CD8-positive, alpha-beta memory T cell (primary cell): ENCODE data around the gene MS4A12. TPM values are rescaled to one million over a fixed set of nuclear protein-coding genes. Genes with fewer than 3 reads are reported as not detected.
"Not testable (repeated sequence)": the region's sequence is repeated elsewhere in the genome, so short reads cannot be mapped to it uniquely, and the experiment has no call there.

Experiments used
- CTCF ChIA-PET: fragments of 350-600 bp; sonication (Branson Sonifier 250); formaldehyde crosslinking; loops from one replicate; lab custom pipeline; 2021; ENCODE audit warnings: antibody characterized with exemption; lab: Charles Lee
- POLR2A ChIA-PET: fragments of 350-600 bp; sonication (Branson Sonifier 250); formaldehyde crosslinking; loops from one replicate; lab custom pipeline; 2021; ENCODE audit warnings: antibody characterized with exemption; lab: Charles Lee
- DNase-seq, 5 donors: peaks; one replicate each; pipeline versions ENCODE4 v3.0.0 to v3.0.0-alpha.2; 2020 to 2022; ENCODE audit warnings: mixed read lengths in 1 of 5
- H3K27ac ChIP-seq: one replicate; pipeline ENCODE4 v1.7.0; 2013; ENCODE audit warnings: low read depth, mild to moderate bottlenecking, low read length, moderate library complexity
- H3K27me3 ChIP-seq: 2 replicates; pipeline ENCODE4 v1.7.0; 2013; ENCODE audit warnings: low read length, mild to moderate bottlenecking; ENCODE audit not compliant: insufficient read depth, poor library complexity, severe bottlenecking
- H3K36me3 ChIP-seq: 2 replicates; pipeline ENCODE4 v1.7.0; 2013; ENCODE audit warnings: mild to moderate bottlenecking, low read length, moderate library complexity; ENCODE audit not compliant: insufficient read depth
- H3K4me1 ChIP-seq: 2 replicates; pipeline ENCODE4 v1.7.0; 2013; ENCODE audit warnings: mild to moderate bottlenecking, low read length, moderate library complexity; ENCODE audit not compliant: insufficient read depth
- H3K4me3 ChIP-seq: 2 replicates; pipeline ENCODE4 v1.7.0; 2013; ENCODE audit warnings: mild to moderate bottlenecking, low read length
- H3K9me3 ChIP-seq: 2 replicates; pipeline ENCODE4 v1.7.0; 2013; ENCODE audit warnings: mild to moderate bottlenecking, low read length
- H3K27ac Mint-ChIP-seq, 8 donors: one replicate each; pipeline ENCODE4 v1.8.0; 2020 to 2021; ENCODE audit warnings: mixed read lengths in 8 of 8, mild to moderate bottlenecking in 6 of 8, inconsistent platforms in 3 of 8, moderate library complexity in 3 of 8
- H3K27me3 Mint-ChIP-seq, 2 donors: one replicate each; pipeline ENCODE4 v1.8.0; 2020 to 2021; ENCODE audit warnings: mixed read lengths in 2 of 2, mild to moderate bottlenecking in 1 of 2, moderate library complexity in 1 of 2
- H3K36me3 Mint-ChIP-seq, 3 donors: one replicate each; pipeline ENCODE4 v1.8.0; 2020 to 2021; ENCODE audit warnings: mixed read lengths in 3 of 3, inconsistent platforms in 1 of 3, mild to moderate bottlenecking in 1 of 3
- H3K4me1 Mint-ChIP-seq, 3 donors: one replicate each; pipeline ENCODE4 v1.8.0; 2020 to 2021; ENCODE audit warnings: mixed read lengths in 3 of 3, inconsistent platforms in 1 of 3, mild to moderate bottlenecking in 1 of 3
- H3K4me3 Mint-ChIP-seq, 7 donors: one replicate each; pipeline ENCODE4 v1.8.0; 2020 to 2021; ENCODE audit warnings: mixed read lengths in 7 of 7, mild to moderate bottlenecking in 6 of 7, moderate library complexity in 4 of 7, inconsistent platforms in 2 of 7
- H3K9me3 Mint-ChIP-seq, 5 donors: one replicate each; pipeline ENCODE4 v1.8.0; 2020 to 2022; ENCODE audit warnings: mixed read lengths in 5 of 5, mild to moderate bottlenecking in 3 of 5, moderate library complexity in 2 of 5, inconsistent platforms in 1 of 5
- polyA plus RNA-seq: library from polyadenylated mRNA; unstranded; fragments of 300-500 nt; fragmentation: Illumina TruSeq; gene quantifications from one replicate; pipeline ENCODE4 v1.2.3, GENCODE V29; 2021
- total RNA-seq, 2 experiments: library from RNA; stranded (reverse); gene quantifications; one replicate each; pipeline ENCODE4 v1.2.3, GENCODE V29; 2021

Gene MS4A12
- total and polyA plus RNA-seq, 3 experiments from 2014 or later, result not detected

- H3K9me3 Mint-ChIP-seq, result no peaks in the 10 kb centered on the region
- peaks cover 5% of the 10 kb centered on the region for H3K4me1 ChIP-seq
- ChIA-PET POLR2A (no interaction called here), CTCF (no interaction called here)
- H3K27me3 Mint-ChIP-seq, result peaks cover 2 to 38% of the 10 kb centered on the region in 2 donors
- no peak overlapping the region for H3K27ac ChIP-seq
- H3K4me3 Mint-ChIP-seq, result no peak overlapping the region
- no peaks in the 10 kb centered on the region for H3K36me3 Mint-ChIP-seq
- DNase-seq, result no peak
- H3K9me3 ChIP-seq, result no peaks in the 10 kb centered on the region
- H3K27me3 ChIP-seq, result no peaks in the 10 kb centered on the region
- no peaks in the 10 kb centered on the region for H3K36me3 ChIP-seq
- no peak overlapping the region for H3K4me3 ChIP-seq
- no peak overlapping the region for H3K27ac Mint-ChIP-seq
- H3K4me1 Mint-ChIP-seq, result peaks cover 14 to 17% (median 16%) of the 10 kb centered on the region in 3 donors
These were observed 7.8 kb downstream of the MS4A12 start for GRCh38 chr11:60500276-60500910.

GRCh38 chr11:60502221-60502775 lies 9.7 kb downstream of the MS4A12 start:
- no peak overlapping the region for H3K27ac Mint-ChIP-seq
- POLR2A ChIA-PET, result no interaction called here
- H3K4me3 ChIP-seq, result no peak overlapping the region
- no peaks in the 10 kb centered on the region for H3K9me3 Mint-ChIP-seq
- no peaks in the 10 kb centered on the region for H3K9me3 ChIP-seq
- H3K27ac ChIP-seq, result no peak overlapping the region
- DNase-seq, result no peak
- H3K4me1 ChIP-seq, result peaks cover 5% of the 10 kb centered on the region
- peaks cover 2 to 29% of the 10 kb centered on the region in 2 donors for H3K27me3 Mint-ChIP-seq
- H3K4me3 Mint-ChIP-seq, result no peak overlapping the region
- CTCF ChIA-PET, result no interaction called here
- H3K4me1 Mint-ChIP-seq, result peaks cover 14 to 17% (median 16%) of the 10 kb centered on the region in 3 donors
- no peaks in the 10 kb centered on the region for H3K36me3 Mint-ChIP-seq
- no peaks in the 10 kb centered on the region for H3K27me3 ChIP-seq
- no peaks in the 10 kb centered on the region for H3K36me3 ChIP-seq

- H3K27ac ChIP-seq, result no peak overlapping the region
- H3K36me3 ChIP-seq, result no peaks in the 10 kb centered on the region
- H3K36me3 Mint-ChIP-seq, result no peaks in the 10 kb centered on the region
- H3K4me3 Mint-ChIP-seq, result peak overlapping the region in 3 of 7 donors; percentile 3 to 36 (median 5)
- H3K27me3 ChIP-seq, result no peaks in the 10 kb centered on the region
- ChIA-PET CTCF (no interaction called here), POLR2A (no interaction called here)
- no peaks in the 10 kb centered on the region for H3K9me3 ChIP-seq
- H3K9me3 Mint-ChIP-seq, result peaks cover 0 to 6% (median 0%) of the 10 kb centered on the region in 5 donors
- peak overlapping the region in 3 of 8 donors; percentile 1 to 7 (median 4) for H3K27ac Mint-ChIP-seq
- peaks cover 5 to 27% of the 10 kb centered on the region in 2 donors for H3K27me3 Mint-ChIP-seq
- peak in 1 of 5 donors; percentile 1 for DNase-seq
- peaks cover 14 to 17% (median 16%) of the 10 kb centered on the region in 3 donors for H3K4me1 Mint-ChIP-seq
- H3K4me3 ChIP-seq, result no peak overlapping the region
- peaks cover 5% of the 10 kb centered on the region for H3K4me1 ChIP-seq
These were observed 11.8 kb downstream of the MS4A12 start for GRCh38 chr11:60504219-60504905.

- H3K27me3 ChIP-seq, DNase-seq, H3K27ac Mint-ChIP-seq, H3K27ac ChIP-seq, H3K9me3 Mint-ChIP-seq, POLR2A ChIA-PET, H3K4me3 ChIP-seq, H3K4me1 Mint-ChIP-seq, H3K4me3 Mint-ChIP-seq, H3K4me1 ChIP-seq, H3K36me3 Mint-ChIP-seq, CTCF ChIA-PET, H3K36me3 ChIP-seq, H3K9me3 ChIP-seq: not testable (repeated sequence)
- peaks cover 6 to 33% of the 10 kb centered on the region in 2 donors for H3K27me3 Mint-ChIP-seq
These were observed 17.0 kb downstream of the MS4A12 start for GRCh38 chr11:60509609-60510008.

- POLR2A ChIA-PET, H3K27ac ChIP-seq, H3K4me3 ChIP-seq, H3K4me1 ChIP-seq, H3K27ac Mint-ChIP-seq, H3K27me3 ChIP-seq, H3K36me3 Mint-ChIP-seq, DNase-seq, CTCF ChIA-PET, H3K4me3 Mint-ChIP-seq, H3K36me3 ChIP-seq, H3K9me3 Mint-ChIP-seq, H3K9me3 ChIP-seq, H3K4me1 Mint-ChIP-seq: not testable (repeated sequence)
- peaks cover 5 to 35% of the 10 kb centered on the region in 2 donors for H3K27me3 Mint-ChIP-seq
These were observed 17.6 kb downstream of the MS4A12 start for GRCh38 chr11:60510209-60510608.

- Mint-ChIP-seq H3K4me3 (no peak overlapping the region), H3K27me3 (peaks cover 5 to 47% of the 10 kb centered on the region in 2 donors), H3K36me3 (no peaks in the 10 kb centered on the region), H3K4me1 (no peaks in the 10 kb centered on the region), H3K27ac (no peak overlapping the region), H3K9me3 (peaks cover 0 to 7% (median 3%) of the 10 kb centered on the region in 5 donors)
- H3K27me3 ChIP-seq, result no peaks in the 10 kb centered on the region
- no peak for DNase-seq
- POLR2A ChIA-PET, result no interaction called here
- H3K9me3 ChIP-seq, result no peaks in the 10 kb centered on the region
- no peak overlapping the region for H3K4me3 ChIP-seq
- H3K27ac ChIP-seq, result no peak overlapping the region
- H3K4me1 ChIP-seq, result no peaks in the 10 kb centered on the region
- CTCF ChIA-PET, result no interaction called here
- H3K36me3 ChIP-seq, result no peaks in the 10 kb centered on the region
These were observed 18.8 kb downstream of the MS4A12 start for GRCh38 chr11:60511393-60511792.

- Histone ChIP-seq H3K4me3 (no peak overlapping the region), H3K9me3 (no peaks in the 10 kb centered on the region), H3K4me1 (no peaks in the 10 kb centered on the region), H3K36me3 (no peaks in the 10 kb centered on the region), H3K27ac (no peak overlapping the region), H3K27me3 (no peaks in the 10 kb centered on the region)
- Mint-ChIP-seq H3K36me3 (no peaks in the 10 kb centered on the region), H3K4me3 (no peak overlapping the region), H3K27me3 (peaks cover 3 to 47% of the 10 kb centered on the region in 2 donors), H3K27ac (no peak overlapping the region), H3K9me3 (peaks cover 0 to 7% (median 2%) of the 10 kb centered on the region in 5 donors), H3K4me1 (no peaks in the 10 kb centered on the region)
- no peak for DNase-seq
- CTCF ChIA-PET, result interaction anchor here (0.7 to 0.8 kb wide), 2 partner anchors 29 to 167 kb away, joined by 3 read pairs; no protein-coding TSS in a partner anchor
- POLR2A ChIA-PET, result no interaction called here
These were observed 20.2 kb downstream of the MS4A12 start for GRCh38 chr11:60512651-60513225.
